NCI-H2081 (cell line): ENCODE data around the gene CNGA4.
A peak's percentile ranks its signal among the peaks of the same experiment; 100 is the strongest.

Experiments used
- DNase-seq, 2 experiments: peaks; one replicate each; lab custom pipeline; 2025; lab: John Stamatoyannopoulos, UW

Gene CNGA4

GRCh38 chr11:6238902-6239301 lies at the start of gene CNGA4:
Gene CNGA4 (plus strand): TSS chr11:6239089. CDS start chr11:6239207, 118 bp downstream.
- peak; percentile 49 to 65 for DNase-seq

GRCh38 chr11:6191742-6192141 lies 47.1 kb upstream of the CNGA4 start:
- no peak for DNase-seq

GRCh38 chr11:6194065-6194581 lies 44.8 kb upstream of the CNGA4 start:
- DNase-seq, result no peak

GRCh38 chr11:6196396-6196795 lies 42.5 kb upstream of the CNGA4 start:
- DNase-seq, result no peak

GRCh38 chr11:6197466-6198200 lies 41.3 kb upstream of the CNGA4 start:
- DNase-seq, result no peak

GRCh38 chr11:6199174-6199810 lies 39.6 kb upstream of the CNGA4 start, which contains the start of gene OR52W1:
Gene OR52W1 (plus strand): TSS chr11:6199224. CDS start chr11:6199224, 0 bp downstream.
- DNase-seq, result no peak

- DNase-seq, result no peak
Measured at GRCh38 chr11:6200975-6201374, 37.9 kb upstream of the CNGA4 start.

- no peak for DNase-seq
Measured at GRCh38 chr11:6201481-6201880, 37.4 kb upstream of the CNGA4 start.

GRCh38 chr11:6202041-6202440 lies 36.8 kb upstream of the CNGA4 start:
- DNase-seq, result no peak

- no peak for DNase-seq
Measured at GRCh38 chr11:6203327-6203726, 35.6 kb upstream of the CNGA4 start.

- no peak for DNase-seq
Measured at GRCh38 chr11:6204706-6205105, 34.2 kb upstream of the CNGA4 start.

GRCh38 chr11:6205366-6205765 lies 33.5 kb upstream of the CNGA4 start, which contains the start of gene C11orf42:
Gene C11orf42 (plus strand): TSS chr11:6205557. CDS start chr11:6205616, 59 bp downstream.
- DNase-seq, result no peak

- no peak for DNase-seq
Measured at GRCh38 chr11:6206456-6207180, 32.3 kb upstream of the CNGA4 start.

- no peak for DNase-seq
Measured at GRCh38 chr11:6209801-6210200, 29.1 kb upstream of the CNGA4 start.

GRCh38 chr11:6210274-6210955 lies 28.5 kb upstream of the CNGA4 start:
- no peak for DNase-seq

- DNase-seq, result no peak
Measured at GRCh38 chr11:6214530-6214929, 24.4 kb upstream of the CNGA4 start.

- no peak for DNase-seq
Measured at GRCh38 chr11:6216501-6216900, 22.4 kb upstream of the CNGA4 start.

- no peak for DNase-seq
Measured at GRCh38 chr11:6217722-6218121, 21.2 kb upstream of the CNGA4 start.

GRCh38 chr11:6219359-6219758 lies 19.5 kb upstream of the CNGA4 start:
- DNase-seq, result no peak

GRCh38 chr11:6223854-6224253 lies 15.0 kb upstream of the CNGA4 start:
- no peak for DNase-seq

- no peak for DNase-seq
Measured at GRCh38 chr11:6224421-6224820, 14.5 kb upstream of the CNGA4 start.

- no peak for DNase-seq
Measured at GRCh38 chr11:6225024-6225423, 13.9 kb upstream of the CNGA4 start.
